ENCODE results near the gene S100A11.

The S100A11 gene

DNA sequence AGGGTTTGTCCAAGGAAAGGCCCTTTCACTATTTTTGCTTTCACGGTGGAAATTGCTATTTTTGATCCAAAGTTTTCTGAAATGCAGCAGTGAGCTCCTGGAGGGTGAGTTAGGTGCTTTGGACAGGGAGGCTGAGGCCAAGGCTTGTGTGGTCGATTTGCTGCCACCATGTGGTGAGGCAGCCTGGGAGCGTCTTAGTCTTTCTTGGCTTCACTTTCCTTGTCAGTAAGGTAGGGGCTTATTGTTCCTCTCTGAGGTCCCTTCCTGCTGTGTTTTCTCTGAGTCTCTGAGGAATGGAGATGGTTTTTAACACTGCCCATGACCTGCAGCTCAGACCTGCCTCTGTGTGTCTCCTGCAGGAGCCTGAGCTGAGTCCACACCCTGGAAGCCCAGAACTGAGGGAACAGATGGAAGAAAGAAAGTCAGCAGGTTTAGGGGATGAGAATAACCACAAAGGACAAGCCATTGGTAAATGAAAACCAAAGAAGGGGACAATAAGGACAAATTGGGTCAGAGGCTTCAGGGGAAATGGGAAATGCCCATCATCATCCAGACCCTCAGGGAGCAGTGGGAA lies 23.1 kb downstream of the S100A11 start:
- TF ChIP-seq CTCF (IDR thresholded peaks at IDR 0.05; ENCODE audit: borderline replicate concordance, control extremely low read depth, extremely low read depth, insufficient read depth, missing control alignments): peak; percentile 56
- no peak for DNase-seq (ENCODE audit: low spot score)
- in situ Hi-C loops (cut with MboI; ENCODE audit: low sequenced_read_pairs, unreplicated experiment): no loop called here

GRCh38 chr1:152009691-152010090 lies 27.1 kb downstream of the S100A11 start:
- in situ Hi-C loops (cut with MboI; ENCODE audit: low sequenced_read_pairs, unreplicated experiment): no loop called here
- no peak for TF ChIP-seq CTCF (IDR thresholded peaks at IDR 0.05; ENCODE audit: borderline replicate concordance, control extremely low read depth, extremely low read depth, insufficient read depth, missing control alignments)
- DNase-seq (ENCODE audit: low spot score): no peak

- no peak for TF ChIP-seq CTCF (IDR thresholded peaks at IDR 0.05; ENCODE audit: borderline replicate concordance, control extremely low read depth, extremely low read depth, insufficient read depth, missing control alignments)
- in situ Hi-C loops (cut with MboI; ENCODE audit: low sequenced_read_pairs, unreplicated experiment): no loop called here
- no peak for DNase-seq (ENCODE audit: low spot score)
Measured at GRCh38 chr1:152007047-152007446, 29.8 kb downstream of the S100A11 start.

DNA sequence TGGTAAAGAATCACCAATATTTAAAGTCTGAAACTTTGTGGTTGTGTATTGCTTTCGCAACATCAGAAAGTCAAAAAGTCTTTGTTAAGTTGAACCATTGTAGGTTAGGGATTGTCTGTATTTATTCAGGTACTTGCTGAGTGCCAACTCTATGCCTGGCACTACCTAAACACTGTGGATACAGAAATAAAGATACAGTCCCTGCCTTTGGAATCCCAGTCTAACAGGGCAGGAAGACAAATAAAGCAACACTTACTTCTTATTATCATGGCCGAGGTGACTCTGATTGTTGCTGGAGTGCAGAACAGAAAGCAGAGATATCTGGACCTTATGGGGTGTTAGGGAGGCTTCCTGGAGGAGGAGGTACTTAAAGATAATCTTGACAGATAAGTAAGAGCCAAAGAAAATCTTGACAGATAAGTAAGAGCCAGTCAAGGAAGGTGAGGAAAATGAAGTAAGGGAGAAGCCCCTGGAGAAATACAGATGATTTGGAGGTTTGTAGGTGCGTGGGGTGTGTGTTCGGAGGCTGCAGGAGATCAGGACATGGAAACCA lies 31.4 kb downstream of the S100A11 start:
- TF ChIP-seq CTCF (IDR thresholded peaks at IDR 0.05; ENCODE audit: borderline replicate concordance, control extremely low read depth, extremely low read depth, insufficient read depth, missing control alignments): no peak
- DNase-seq (ENCODE audit: low spot score): no peak
- in situ Hi-C loops (cut with MboI; ENCODE audit: low sequenced_read_pairs, unreplicated experiment): no loop called here

- in situ Hi-C loops (cut with MboI; ENCODE audit: low sequenced_read_pairs, unreplicated experiment): no loop called here
- TF ChIP-seq CTCF (IDR thresholded peaks at IDR 0.05; ENCODE audit: borderline replicate concordance, control extremely low read depth, extremely low read depth, insufficient read depth, missing control alignments): no peak
- DNase-seq (ENCODE audit: low spot score): no peak
Measured at GRCh38 chr1:152003846-152004442, 32.9 kb downstream of the S100A11 start.

- no peak for TF ChIP-seq CTCF (IDR thresholded peaks at IDR 0.05; ENCODE audit: borderline replicate concordance, control extremely low read depth, extremely low read depth, insufficient read depth, missing control alignments)
- no peak for DNase-seq (ENCODE audit: low spot score)
- in situ Hi-C loops (cut with MboI; ENCODE audit: low sequenced_read_pairs, unreplicated experiment): no loop called here
Measured at GRCh38 chr1:152002960-152003359, 33.8 kb downstream of the S100A11 start.
